C4-2B (cell line): Measurements from ENCODE around the gene PLEKHA5.
"Not testable (repeated sequence)": the region's sequence is repeated elsewhere in the genome, so short reads cannot be mapped to it uniquely, and the experiment has no call there.

Experiments used
- H3K27ac ChIP-seq: fragments of 450-650 bp; 2 replicates; pipeline ENCODE4 v1.5.1; 2017
- ZFX ChIP-seq: fragments of 450-650 bp; IDR thresholded peaks from 2 replicates; pipeline ENCODE4 v1.6.1; 2017
- TF ChIP-seq, protein P1 (sequence below): fragments of 450-650 bp; conservative IDR thresholded peaks from 2 replicates; pipeline ENCODE4 v1.5.1; 2017; ENCODE audit warnings: mild to moderate bottlenecking

The PLEKHA5 gene

DNA sequence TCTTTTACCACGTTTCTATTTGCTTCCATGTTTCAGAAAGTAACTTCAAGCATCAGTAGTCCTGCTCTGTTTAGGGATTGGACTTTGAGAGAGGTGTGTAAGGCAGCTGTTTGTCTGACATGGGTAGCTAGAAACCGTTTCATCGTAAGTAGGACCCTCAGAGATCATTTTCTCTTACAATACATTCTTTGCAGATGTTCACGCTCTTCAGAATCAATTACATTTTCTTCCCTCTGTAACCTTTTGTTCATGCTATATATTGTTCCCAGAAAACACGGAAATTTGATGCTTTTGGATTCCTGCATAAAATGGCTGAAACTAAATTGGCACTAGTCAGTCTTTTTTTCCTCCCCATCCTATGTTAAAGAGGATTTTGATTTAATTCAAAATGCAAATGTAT lies 247.2 kb downstream of the PLEKHA5 start:
- TF ChIP-seq, protein P1, sequence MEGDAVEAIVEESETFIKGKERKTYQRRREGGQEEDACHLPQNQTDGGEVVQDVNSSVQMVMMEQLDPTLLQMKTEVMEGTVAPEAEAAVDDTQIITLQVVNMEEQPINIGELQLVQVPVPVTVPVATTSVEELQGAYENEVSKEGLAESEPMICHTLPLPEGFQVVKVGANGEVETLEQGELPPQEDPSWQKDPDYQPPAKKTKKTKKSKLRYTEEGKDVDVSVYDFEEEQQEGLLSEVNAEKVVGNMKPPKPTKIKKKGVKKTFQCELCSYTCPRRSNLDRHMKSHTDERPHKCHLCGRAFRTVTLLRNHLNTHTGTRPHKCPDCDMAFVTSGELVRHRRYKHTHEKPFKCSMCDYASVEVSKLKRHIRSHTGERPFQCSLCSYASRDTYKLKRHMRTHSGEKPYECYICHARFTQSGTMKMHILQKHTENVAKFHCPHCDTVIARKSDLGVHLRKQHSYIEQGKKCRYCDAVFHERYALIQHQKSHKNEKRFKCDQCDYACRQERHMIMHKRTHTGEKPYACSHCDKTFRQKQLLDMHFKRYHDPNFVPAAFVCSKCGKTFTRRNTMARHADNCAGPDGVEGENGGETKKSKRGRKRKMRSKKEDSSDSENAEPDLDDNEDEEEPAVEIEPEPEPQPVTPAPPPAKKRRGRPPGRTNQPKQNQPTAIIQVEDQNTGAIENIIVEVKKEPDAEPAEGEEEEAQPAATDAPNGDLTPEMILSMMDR = no peak
- no peak for TF ChIP-seq ZFX

DNA sequence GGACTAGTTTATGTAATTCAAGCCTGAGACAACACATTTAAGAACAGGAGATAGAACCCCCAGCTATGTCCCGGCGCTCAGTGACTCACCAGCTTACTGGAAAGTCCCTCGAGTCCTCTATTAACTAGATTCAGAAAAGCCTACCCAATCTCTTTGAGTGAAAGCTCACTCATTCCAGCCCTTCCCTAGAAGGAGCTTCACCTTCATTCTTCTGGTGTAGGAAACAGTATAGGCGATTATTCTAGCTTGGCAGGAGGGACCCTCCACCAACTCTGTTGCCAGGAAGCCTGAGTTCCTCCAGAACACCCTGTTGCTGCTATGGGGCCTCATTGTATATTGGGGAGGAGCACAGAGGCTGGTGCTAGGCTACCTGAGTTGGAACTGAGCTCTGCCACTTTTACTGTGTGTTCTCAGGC lies 252.6 kb downstream of the PLEKHA5 start:
- no peak for TF ChIP-seq ZFX
- TF ChIP-seq, protein P1 = no peak
- H3K27ac ChIP-seq = no peak overlapping the region

More for the DNA sequence above, 247.2 kb downstream of the PLEKHA5 start:
- H3K27ac ChIP-seq = no peak overlapping the region

DNA sequence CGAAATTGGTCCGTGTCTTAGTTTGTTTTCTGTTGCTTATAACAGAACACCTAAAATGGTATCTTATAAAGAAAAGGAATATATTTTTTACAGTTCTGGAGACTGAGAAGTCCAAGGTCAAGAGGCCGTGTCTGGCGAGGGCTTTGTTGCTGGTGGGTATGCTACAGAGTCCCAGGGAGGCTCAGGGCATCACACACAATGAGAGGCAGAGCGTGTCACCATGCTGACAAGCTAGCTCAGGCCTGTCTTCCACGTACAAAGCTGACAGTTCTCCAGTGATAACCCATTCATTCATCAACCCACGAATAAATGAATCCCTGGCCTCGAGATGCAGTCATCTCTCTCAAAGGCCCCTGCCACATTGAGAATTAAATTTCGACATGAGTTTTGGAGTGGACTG lies 253.0 kb downstream of the PLEKHA5 start:
- TF ChIP-seq, protein P1 = no peak
- no peak for TF ChIP-seq ZFX
- H3K27ac ChIP-seq = no peak overlapping the region

DNA sequence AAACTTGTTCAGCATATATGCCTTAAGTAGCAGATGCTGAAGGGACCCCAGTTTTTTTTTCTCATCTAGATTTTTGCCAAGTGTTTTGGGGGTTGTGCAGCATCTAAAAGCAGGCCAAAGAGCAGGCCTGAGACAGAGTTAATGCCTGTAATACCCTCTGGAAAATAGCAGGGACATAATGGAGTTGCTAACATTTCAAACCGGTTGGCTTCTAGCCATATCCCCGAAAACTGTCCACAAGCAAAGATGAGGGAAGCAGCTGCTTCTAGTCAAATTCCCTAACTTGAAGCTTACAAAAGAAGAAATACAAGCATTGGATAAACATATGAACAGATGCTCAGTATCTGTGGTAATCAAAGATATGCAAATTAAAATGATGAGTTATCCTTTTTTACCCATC lies 257.6 kb downstream of the PLEKHA5 start:
- no peak for TF ChIP-seq ZFX
- TF ChIP-seq, protein P1 = no peak
- H3K27ac ChIP-seq = no peak overlapping the region

DNA sequence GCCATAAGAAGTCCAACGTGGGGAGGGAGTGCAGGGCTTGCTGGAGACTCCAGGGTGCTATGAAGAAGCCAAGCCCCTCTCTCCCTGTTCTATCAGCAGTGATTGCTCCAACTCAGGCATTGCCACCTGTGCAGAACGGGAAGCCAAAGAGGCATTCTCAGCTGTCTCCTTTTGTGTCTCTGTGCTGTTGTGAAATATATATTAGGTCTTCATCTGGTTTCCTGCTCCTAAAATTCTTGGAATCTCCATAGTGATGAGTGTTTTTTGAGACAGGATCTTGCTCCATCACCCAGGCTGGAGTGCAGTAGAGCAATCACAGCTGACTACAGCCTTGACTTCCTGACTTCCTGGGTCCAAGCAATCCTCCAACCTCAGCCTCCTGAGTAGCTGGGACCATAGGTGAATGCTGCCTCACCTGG lies 258.6 kb downstream of the PLEKHA5 start:
- TF ChIP-seq, protein P1 = no peak
- TF ChIP-seq ZFX = no peak
- H3K27ac ChIP-seq = no peak overlapping the region

DNA sequence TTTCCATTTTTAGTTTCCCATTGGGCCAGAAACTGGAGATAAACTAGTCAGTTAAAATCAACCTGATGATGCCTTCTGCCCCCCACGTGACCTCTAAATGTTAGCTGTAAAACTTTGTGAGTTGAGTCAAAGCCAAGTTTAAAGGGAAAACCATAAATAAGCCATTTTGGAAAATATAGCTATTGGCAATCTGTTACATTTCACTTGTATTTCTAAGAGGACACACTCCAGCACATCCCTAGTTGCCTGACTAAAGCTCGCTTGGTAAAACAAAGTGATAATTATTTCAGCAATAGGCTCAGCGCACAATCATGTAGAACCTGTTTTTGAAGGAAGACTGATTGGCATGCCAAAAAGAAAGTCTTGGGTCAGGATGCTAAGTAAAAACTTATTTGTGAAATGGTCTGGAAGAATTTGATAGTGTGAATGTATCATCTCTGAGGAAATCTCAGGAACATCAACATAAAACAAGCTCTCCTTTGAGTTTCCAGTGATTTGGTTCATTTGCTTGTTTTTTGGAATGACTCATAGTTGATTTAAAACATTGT lies 260.6 kb downstream of the PLEKHA5 start:
- no peak for TF ChIP-seq ZFX
- TF ChIP-seq, protein P1 = no peak

DNA sequence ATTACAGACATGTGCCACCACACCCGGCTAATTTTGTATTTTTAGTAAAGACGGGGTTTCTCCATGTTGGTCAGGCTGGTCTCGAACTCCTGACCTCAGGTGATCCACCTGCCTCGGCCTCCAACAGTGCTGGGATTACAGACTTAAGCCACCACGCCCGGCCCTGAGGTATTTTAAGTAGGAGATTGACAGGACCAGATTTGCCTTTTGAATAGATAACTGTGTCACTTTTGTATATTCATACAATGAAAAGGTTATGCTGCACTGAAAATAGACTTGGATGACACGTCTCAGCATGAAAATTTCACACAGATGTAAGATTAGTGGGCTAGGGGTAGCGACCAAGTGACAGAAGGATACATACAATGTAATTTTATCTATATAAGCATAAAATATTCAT lies 263.1 kb downstream of the PLEKHA5 start:
- not testable (repeated sequence) for H3K27ac ChIP-seq

More for the DNA sequence above, 260.6 kb downstream of the PLEKHA5 start:
- no peak overlapping the region for H3K27ac ChIP-seq

DNA sequence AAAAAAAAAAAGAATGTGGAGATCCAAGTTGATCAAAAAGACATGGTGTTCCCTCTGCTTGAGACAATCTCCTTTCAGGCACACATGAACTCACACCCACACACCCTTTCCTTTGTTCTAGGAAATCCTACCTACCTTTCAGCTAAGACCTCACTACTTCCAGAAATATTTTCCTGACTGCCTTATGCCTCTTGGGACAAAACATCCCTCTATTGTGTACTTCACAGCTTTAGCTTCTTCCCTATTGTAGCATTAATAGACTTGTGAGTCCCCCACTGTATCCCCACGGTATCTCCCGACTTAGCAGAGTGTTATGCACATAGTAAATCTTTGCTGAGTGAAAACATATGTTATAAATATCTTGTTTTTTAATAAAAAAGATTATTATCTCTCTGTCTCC lies 264.9 kb downstream of the PLEKHA5 start:
- no peak overlapping the region for H3K27ac ChIP-seq
- TF ChIP-seq, protein P1 = no peak
